ENCODE measurements around the gene AGMO.
"Not testable (repeated sequence)": the region's sequence is repeated elsewhere in the genome, so short reads cannot be mapped to it uniquely, and the experiment has no call there.

Gene AGMO

DNA sequence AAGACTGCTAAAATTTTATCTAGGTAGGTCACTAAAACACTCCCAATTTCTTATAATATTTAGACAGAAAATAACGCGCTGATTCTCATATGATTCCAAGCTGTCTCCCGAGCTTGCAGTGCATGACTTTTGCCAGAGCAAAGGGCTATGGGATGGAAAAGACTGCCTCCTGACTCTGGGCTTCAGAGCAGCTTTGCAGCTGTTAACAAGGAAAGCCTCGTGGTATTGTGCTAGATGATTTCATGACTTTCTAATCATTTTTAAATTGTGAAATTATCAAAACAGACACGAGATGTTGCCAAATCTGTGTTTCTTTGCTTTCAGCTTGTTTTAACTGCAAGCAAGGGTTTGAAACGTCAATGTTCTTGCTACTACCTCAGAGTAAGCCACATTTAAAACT is 238.3 kb downstream of the AGMO start:
- DNase-seq (ENCODE audit: low read depth in 2 of 2): no peak

DNA sequence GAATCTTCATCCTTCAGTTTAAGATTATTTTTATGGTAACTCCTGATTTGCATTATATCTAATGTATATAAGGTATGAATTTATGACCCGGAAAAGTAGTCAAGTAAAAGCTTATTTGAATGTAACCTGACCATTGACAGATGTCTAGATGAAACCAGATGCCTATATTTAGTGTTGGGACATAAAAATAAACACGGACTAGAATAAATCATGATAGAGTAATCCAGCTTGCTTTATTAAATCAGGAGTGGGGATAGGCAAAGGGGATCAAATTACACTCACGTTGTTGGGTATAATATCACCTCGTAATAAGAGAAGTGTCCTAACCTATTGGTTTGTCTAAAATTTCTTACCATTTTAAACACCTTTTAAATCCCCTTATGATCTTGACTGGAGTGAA is 244.6 kb downstream of the AGMO start:
- DNase-seq (ENCODE audit: low read depth in 2 of 2): no peak

DNA sequence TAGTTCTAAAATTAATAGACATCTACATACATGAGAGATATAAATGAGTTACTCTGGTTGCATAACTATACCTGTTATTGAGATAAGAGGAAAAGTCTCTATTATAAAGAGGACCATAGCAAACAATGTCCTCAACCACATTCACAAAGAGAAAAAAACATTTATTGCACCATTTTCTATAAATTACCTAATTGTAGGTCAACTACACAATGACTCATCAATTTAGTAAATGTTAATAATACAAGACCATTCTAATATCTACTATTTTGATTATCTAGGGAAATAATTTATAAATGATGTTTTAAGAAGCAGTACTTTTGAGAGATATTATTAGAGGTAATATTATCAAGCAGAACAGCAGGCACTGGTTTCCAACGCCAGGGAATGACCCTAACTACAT is 246.1 kb downstream of the AGMO start:
- no peak for DNase-seq (ENCODE audit: low read depth in 2 of 2)

GRCh38 chr7:15314922-15315321 is 246.9 kb downstream of the AGMO start:
- no peak for DNase-seq (ENCODE audit: low read depth in 2 of 2)

- no peak for DNase-seq (ENCODE audit: low read depth in 2 of 2)
Measured at GRCh38 chr7:15313361-15313760, 248.5 kb downstream of the AGMO start.

GRCh38 chr7:15309872-15310271 is 251.9 kb downstream of the AGMO start:
- no peak for DNase-seq (ENCODE audit: low read depth in 2 of 2)

GRCh38 chr7:15308821-15309220 is 253.0 kb downstream of the AGMO start:
- no peak for DNase-seq (ENCODE audit: low read depth in 2 of 2)

DNA sequence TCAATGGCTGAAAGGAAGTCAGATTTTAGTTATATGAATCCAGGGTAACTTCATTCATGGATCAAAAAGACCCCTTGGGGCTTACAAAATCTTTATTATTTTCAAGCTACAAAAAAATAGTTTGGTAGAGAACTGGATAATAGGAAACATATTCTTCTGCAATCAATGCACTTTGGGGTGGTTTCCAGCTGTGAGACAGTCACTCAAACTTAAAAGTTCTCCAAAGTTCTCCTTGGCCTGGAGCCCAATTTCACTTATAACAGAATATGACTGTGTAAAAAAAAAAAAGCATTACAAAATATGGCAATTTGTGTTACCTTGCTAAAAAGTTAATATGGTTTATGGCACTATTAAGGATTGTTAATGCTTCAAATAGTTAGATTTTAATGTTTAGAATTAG is 255.5 kb downstream of the AGMO start:
- DNase-seq (ENCODE audit: low read depth in 2 of 2): no peak

GRCh38 chr7:15305002-15305600 is 256.7 kb downstream of the AGMO start:
- DNase-seq (ENCODE audit: low read depth in 2 of 2): no peak

DNA sequence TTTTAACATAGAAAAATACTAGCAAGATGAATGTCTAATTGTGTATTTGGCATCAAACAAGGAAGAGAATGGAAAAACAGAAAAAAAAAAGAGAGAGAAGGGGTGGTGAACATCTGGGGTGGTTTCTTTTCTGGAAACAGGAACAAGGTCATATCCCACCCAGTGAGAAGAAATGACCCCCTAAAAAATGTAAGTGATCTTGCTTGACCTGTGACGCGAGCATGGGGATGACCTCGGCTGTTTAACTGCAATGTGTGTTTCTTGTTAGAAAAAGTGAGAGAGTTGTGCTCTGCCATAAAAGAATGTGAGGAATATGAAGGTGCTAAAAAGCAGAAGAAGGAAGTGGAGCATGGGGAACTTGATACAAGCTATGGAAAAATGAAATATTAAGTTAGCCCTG is 258.5 kb downstream of the AGMO start:
- DNase-seq (ENCODE audit: low read depth in 2 of 2): no peak

DNA sequence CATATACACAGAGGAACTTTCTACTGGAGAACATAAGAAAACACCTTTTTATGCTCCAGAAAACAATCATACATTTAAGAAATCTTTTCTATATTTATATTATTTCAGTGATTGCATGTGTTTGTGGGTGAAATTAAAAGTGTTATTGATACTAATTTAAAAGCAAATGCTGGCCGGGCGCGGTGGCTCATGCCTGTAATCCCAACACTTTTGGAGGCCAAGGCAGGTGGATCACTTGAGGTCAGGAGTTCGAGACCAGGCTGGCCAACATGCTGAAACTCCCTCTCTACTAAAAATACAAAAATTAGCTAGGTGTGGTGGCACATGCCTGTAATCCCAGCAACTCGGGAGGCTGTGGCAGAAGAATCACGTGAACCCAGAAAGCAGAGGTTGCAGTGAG is 260.8 kb downstream of the AGMO start:
- DNase-seq (ENCODE audit: low read depth in 2 of 2): not testable (repeated sequence)

DNA sequence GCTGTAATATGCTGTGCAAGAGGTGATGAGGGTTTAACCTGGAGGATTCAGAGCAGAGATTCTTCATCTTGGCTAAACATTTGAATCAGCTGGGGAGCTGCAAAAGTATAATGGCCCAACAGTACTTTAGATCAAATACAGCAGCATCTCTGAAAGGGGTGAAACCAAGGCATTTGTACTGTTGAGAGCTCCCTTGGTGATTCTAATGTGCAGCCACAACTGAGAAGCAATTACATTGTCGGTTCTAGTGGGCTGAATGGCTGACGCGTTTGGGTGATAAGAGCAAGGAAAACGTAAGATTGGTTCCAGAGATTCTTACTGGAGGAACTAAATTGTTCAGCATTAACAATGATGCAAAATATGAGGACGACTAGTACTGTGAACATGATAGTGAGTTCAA is 269.7 kb downstream of the AGMO start:
- DNase-seq (ENCODE audit: low read depth in 2 of 2): no peak

- DNase-seq (ENCODE audit: low read depth in 2 of 2): no peak
Measured at GRCh38 chr7:15291699-15292098, 270.1 kb downstream of the AGMO start.

DNA sequence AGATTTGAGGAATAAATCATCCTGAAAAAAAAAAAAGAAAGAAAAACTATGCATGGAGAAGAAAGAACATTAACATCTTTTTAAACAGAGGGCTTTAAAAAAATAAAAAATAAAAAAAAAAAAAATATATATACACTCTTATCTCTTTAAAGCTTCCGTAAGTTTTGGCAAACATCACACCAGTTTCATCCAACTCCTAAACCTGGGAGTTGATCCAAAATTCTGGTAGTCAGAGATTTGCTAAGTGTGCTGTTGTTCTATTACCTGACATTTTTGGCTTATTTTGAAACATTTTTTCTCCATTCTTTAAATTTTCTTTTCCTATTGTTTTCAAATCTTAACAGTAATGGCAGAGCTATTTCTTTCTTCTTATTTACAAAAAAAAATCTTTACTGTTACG is 273.1 kb downstream of the AGMO start:
- no peak for DNase-seq (ENCODE audit: low read depth in 2 of 2)

DNA sequence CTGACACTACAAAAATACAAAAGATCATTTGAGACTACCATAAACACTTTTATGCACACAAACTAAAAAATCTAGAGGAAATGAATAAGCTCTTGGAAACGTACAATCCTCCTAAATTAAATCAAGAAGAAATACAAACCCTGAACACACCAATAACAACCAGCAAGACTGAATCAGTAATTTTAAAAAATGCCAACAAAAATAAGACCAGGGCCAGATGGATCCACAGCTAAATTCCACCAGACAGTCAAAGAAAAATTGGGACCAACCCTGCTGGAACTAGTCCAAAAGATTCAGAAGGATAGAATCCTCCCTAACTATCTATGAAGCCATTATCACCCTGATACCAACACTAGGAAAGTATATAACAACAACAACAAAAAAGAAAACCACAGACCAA is 277.4 kb downstream of the AGMO start:
- no peak for DNase-seq (ENCODE audit: low read depth in 2 of 2)

- no peak for DNase-seq (ENCODE audit: low read depth in 2 of 2)
Measured at GRCh38 chr7:15280078-15280733, 281.6 kb downstream of the AGMO start.

- DNase-seq (ENCODE audit: low read depth in 2 of 2): no peak
Measured at GRCh38 chr7:15279640-15280039, 282.2 kb downstream of the AGMO start.

DNA sequence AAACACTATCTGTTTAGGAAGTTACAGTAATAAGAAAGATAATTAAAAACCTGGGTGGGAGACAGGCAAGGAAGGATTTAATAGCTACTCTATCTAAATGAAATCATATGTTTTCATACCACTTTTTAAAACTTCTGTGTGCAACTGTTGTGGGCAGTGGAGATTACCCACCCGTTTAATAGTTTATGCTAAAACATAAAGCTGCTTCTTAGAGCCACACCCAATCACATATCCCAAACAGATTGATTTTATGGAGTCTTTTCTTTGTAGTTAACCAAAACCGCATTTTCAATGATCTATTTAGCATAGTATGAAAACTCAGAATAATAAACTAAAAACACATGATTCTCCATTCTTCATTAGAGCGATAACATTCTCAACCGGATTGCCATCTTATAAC is 304.1 kb downstream of the AGMO start:
- no peak for DNase-seq (ENCODE audit: low read depth in 2 of 2)

DNA sequence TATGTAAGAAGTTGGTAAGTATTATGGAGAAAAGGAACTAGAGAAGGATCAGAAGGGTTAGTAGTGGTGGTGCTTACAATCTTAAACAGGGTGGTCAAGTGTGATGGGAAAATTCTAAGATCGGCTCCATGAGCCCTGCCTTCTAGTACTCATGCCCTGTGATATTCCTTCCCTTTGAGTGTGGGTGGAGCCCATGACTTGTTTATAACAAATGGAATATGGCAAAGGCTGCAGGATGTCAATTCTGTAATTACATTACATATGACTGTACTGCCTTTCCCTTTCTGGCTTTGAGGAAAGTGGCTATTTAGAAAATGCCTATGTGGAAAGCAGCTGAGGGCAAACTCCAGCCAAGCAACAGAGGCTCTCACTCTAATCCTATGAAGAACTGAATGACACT is 309.6 kb downstream of the AGMO start:
- DNase-seq (ENCODE audit: low read depth in 2 of 2): no peak

DNA sequence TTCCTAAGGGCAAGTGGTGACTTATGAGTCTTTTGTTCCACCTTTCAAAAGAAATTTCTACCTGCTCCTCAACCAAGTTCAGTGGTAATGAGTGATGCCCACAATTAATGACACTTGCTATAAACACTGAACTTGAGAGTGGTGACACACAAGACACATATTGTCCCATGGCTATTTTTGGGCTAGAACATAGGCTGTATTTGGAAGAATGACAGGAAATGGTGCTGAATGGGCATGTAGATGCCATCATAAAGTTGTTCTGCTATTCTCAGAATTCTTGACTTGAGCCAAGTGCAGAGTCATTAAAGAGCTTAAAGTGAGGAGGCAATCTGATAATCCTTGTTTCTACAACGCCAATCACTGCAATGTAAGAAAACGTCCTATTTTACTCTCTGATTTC is 313.3 kb downstream of the AGMO start:
- DNase-seq (ENCODE audit: low read depth in 2 of 2): no peak

DNA sequence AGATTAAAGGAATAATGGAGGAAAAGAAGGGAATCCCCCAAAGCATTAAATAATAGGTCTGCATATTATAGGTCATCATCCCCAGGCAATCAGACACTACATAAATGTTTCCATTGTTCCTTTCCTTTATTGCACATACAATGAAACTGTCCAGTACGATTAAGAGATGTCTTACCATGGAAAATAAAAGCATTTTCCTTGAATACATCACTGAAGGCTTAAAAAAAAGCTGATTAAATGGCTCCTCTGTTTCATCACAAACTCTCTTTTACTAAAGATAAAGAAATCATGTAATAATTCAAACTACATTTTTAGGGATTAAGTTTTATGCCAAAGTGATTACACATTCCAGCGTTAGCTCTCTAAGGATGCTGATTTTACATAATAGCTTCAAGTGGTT is 316.0 kb downstream of the AGMO start:
- DNase-seq (ENCODE audit: low read depth in 2 of 2): no peak

GRCh38 chr7:15239801-15240200 is 322.0 kb downstream of the AGMO start:
- no peak for DNase-seq (ENCODE audit: low read depth in 2 of 2)

DNA sequence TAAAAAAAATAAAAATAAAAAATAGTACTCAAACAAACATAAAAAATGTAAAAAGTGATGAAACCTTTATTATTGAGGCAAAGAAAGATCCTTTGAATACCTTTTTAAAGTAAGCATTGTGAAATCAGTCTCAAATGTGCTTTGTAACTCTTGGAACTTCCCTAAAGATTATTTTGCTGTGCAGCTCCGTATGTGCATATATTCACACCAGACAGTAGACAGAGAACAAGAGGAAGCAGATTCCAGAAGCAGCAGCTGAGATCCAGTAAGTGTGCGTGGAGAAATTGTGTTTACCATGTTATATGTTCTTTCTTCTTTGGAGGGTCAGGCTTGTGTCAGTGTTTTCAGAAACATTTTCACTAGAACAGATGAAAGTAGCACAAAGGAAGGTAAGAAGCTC is 324.9 kb downstream of the AGMO start:
- DNase-seq (ENCODE audit: low read depth in 2 of 2): no peak

GRCh38 chr7:15234431-15234830 is 327.4 kb downstream of the AGMO start:
- no peak for DNase-seq (ENCODE audit: low read depth in 2 of 2)

Data from stimulated activated CD4-positive, alpha-beta T cell treated with anti-CD3 and anti-CD28 coated beads, Interleukin-4, amount 100 ng/mL, for 48 hours (primary cell).